Omental fat pad (tissue), 4 donors: Measurements from ENCODE around the gene SLC27A5. TPM values are rescaled to one million over a fixed set of nuclear protein-coding genes. Genes with fewer than 3 reads are reported as not detected.

ENCODE experiments used
- ATAC-seq: fragments of 150-250 bp; one replicate; pipeline ENCODE4 v1.9.1; 2016; ENCODE audit warnings: mild to moderate bottlenecking, moderate library complexity; ENCODE audit not compliant: low FRiP score
- DNase-seq: peaks from one replicate; pipeline ENCODE4 v3.0.0-alpha.2; 2019; ENCODE audit warnings: low spot score
- total RNA-seq, 4 donors: library from RNA; depleted of rRNA; stranded (reverse); fragments of >200 nt; gene quantifications; one replicate each; pipeline ENCODE4 v1.1.0, GENCODE V29; 2016
- TF ChIP-seq, protein P1 (sequence below), 3 donors: fragments of 450-650 bp; IDR thresholded peaks; one replicate each; pipeline ENCODE4 v1.5.1; 2016 to 2017; ENCODE audit warnings: antibody characterized with exemption in 3 of 3, mild to moderate bottlenecking in 3 of 3, moderate library complexity in 2 of 3

Gene SLC27A5
- total RNA-seq, 4 donors from 2014 or later, result 4.5 to 8.5 (median 5.6) TPM

GRCh38 chr19:58482372-58482771 lies 29.4 kb downstream of the SLC27A5 start:
- TF ChIP-seq, protein P1, sequence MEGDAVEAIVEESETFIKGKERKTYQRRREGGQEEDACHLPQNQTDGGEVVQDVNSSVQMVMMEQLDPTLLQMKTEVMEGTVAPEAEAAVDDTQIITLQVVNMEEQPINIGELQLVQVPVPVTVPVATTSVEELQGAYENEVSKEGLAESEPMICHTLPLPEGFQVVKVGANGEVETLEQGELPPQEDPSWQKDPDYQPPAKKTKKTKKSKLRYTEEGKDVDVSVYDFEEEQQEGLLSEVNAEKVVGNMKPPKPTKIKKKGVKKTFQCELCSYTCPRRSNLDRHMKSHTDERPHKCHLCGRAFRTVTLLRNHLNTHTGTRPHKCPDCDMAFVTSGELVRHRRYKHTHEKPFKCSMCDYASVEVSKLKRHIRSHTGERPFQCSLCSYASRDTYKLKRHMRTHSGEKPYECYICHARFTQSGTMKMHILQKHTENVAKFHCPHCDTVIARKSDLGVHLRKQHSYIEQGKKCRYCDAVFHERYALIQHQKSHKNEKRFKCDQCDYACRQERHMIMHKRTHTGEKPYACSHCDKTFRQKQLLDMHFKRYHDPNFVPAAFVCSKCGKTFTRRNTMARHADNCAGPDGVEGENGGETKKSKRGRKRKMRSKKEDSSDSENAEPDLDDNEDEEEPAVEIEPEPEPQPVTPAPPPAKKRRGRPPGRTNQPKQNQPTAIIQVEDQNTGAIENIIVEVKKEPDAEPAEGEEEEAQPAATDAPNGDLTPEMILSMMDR (IDR thresholded peaks at IDR 0.05), result no peak
- ATAC-seq (no peak), DNase-seq (no peak)

DNA sequence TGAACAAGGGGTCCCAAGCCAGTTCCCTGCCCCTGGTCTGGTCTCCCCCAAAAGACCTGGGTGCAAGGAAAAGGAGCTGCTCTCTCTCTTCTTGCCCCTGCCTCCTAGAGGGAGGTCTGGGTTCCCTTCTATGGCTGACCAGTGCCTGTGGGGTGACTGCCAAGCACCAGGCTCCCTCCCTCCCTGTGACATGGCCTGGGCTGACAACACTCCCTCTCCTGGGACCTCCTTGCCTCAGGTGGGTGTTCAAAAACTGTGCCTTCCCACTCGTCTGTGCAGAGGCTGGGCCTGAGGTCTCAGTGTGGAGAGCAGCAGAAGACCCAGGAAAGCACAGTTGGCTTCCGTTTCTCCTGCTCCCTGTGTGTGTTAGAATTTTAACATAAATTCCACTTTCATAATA lies 31.0 kb downstream of the SLC27A5 start:
- ATAC-seq, result no peak
- TF ChIP-seq, protein P1 (IDR thresholded peaks at IDR 0.05), result no peak
- DNase-seq, result no peak

- ATAC-seq (no peak), DNase-seq (no peak)
- TF ChIP-seq, protein P1 (IDR thresholded peaks at IDR 0.05), result no peak
These were observed 31.3 kb downstream of the SLC27A5 start for GRCh38 chr19:58480481-58480830.

GRCh38 chr19:58479736-58480480 lies 31.9 kb downstream of the SLC27A5 start:
- DNase-seq (no peak), ATAC-seq (no peak)
- TF ChIP-seq, protein P1 (IDR thresholded peaks at IDR 0.05), result no peak

DNA sequence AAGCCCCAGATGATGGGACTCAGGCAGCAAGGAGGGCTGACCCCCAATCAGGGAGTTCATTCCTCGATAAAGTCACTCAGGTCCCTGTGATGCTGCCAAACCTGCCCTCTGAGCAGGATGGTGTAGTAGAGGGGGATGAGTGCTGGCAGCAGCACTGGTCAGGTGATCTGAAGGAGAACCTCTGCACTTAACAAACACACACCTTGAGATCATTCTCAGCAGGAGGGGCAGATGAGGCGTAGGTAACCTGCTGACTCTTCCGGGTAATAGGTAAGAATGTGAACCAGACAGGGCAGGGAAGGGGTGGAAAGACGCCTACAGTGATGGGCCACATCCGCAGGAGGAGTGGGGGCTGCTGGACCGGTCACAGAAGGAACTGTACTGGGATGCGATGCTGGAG lies 32.5 kb downstream of the SLC27A5 start:
- ATAC-seq, result no peak
- TF ChIP-seq, protein P1 (IDR thresholded peaks at IDR 0.05), result no peak
- no peak for DNase-seq

- ATAC-seq (no peak), DNase-seq (no peak)
- TF ChIP-seq, protein P1 (IDR thresholded peaks at IDR 0.05), result no peak
These were observed 33.9 kb downstream of the SLC27A5 start for GRCh38 chr19:58477871-58478270.

DNA sequence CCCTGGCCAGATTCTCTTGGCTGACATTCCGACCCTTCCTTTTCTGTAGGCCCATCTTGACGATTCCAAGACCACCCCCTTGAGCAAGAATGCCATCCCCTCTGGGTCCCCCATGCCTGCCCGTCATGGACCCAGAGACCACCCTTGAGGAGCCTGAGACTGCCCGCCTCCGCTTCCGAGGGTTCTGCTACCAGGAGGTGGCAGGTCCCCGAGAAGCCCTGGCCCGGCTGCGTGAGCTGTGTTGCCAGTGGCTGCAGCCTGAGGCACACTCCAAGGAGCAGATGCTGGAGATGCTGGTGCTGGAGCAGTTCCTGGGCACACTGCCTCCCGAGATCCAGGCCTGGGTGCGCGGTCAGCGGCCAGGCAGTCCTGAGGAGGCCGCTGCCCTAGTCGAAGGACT lies 34.7 kb downstream of the SLC27A5 start:
- ATAC-seq (no peak), DNase-seq (no peak)
- TF ChIP-seq, protein P1 (IDR thresholded peaks at IDR 0.05), result no peak
